Skin epidermis (tissue), 12 donors: ENCODE data around the gene TSPAN13.
"Not testable (repeated sequence)": the region's sequence is repeated elsewhere in the genome, so short reads cannot be mapped to it uniquely, and the experiment has no call there.

Experiments
- H3K27ac ChIP-seq, 21 experiments: fragments of 200-600 bp; sonication (generic) in 11 of 21; one replicate each; pipeline ENCODE4 v1.5.0; 2020; ENCODE audit warnings: mild to moderate bottlenecking in 3 of 21, inconsistent platforms in 2 of 21, moderate library complexity in 2 of 21
- H3K4me3 ChIP-seq, 7 experiments: fragments of 200-600 bp; sonication (generic) in 2 of 7; one replicate each; pipeline ENCODE4 v1.5.0; 2020; ENCODE audit warnings: inconsistent platforms in 2 of 7, mild to moderate bottlenecking in 2 of 7, moderate library complexity in 1 of 7

Gene TSPAN13

DNA sequence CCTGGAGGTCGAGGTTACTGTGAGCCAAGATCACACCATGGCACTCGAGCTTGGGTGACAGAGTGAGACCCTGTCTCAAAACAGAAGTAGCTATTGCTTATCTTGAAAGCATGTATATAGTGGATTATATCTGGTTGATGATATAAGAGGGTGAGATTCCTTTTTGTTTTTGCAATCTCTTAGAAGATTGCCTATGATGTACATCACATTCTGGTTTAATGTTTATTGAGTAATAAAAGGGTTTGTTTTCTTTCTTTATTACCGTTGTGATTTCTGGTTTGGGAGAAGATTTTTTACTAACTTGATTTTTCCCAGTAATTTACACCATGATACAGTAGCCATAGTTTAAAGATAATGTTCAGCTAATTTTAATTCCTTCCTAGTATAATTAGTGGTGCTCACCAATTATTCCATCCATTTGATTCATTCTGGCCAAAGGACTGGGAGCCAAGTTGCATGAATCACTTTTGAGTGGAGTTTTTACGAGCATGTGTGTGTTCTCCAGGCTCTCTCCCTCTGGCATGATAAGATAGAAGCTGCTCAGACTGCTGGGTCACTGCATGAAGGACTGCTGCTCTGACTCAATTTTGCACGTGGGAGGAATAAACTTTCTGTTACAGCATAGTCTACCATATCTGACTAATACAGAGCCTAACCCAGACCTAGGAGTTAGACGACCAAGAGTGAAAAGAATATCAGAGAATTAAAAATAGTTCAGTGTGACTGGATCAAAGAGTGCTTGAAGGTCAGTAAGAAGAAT, 13.5 kb upstream of the TSPAN13 start:
- no peak overlapping the region for H3K4me3 ChIP-seq
- H3K27ac ChIP-seq: peak overlapping the region in 2 of 21 experiments; percentile 5 to 39

DNA sequence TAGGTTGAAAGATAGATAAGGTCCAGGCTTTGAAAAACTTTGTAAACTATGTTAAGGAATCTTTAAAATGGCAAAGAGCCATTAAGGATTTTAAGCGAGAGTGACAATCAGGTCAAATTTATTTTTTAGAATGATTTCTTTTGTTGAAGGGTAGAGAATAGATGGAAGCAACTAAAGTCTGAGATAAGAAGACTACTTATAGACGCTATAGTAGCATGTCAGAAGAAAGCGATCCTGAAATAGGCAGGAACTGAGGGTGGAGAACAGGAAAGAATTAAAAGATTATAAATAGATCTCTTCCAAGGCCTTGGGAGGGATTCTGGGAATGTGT, 13.0 kb upstream of the TSPAN13 start:
- H3K4me3 ChIP-seq: no peak overlapping the region
- H3K27ac ChIP-seq: peak overlapping the region in 3 of 21 experiments; percentile 5 to 39 (median 31)

- Histone ChIP-seq H3K27ac (peak overlapping the region in 4 of 21 experiments; percentile 5 to 39 (median 34)), H3K4me3 (no peak overlapping the region)
Measured at GRCh38 chr7:16740996-16741395, 12.6 kb upstream of the TSPAN13 start.

DNA sequence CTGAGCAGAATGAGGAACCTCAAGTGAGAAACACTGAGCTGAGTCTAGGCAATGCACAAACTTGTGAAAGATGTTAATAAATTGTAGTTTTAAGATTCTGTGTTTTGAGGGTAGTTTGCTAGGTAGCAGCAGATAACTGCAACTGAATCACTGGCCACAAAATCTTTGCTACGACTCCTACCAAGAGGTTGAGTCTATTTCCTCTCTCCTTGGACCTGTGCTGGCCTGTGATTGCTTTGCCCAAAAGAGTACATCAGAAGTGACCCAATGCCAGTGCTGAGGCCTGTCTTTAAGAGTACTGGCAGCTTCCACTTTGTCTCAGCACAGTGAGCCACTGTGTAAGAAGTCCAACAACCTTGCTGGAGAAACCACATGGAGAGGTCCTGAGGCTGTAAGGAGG, 11.9 kb upstream of the TSPAN13 start:
- H3K27ac ChIP-seq: peak overlapping the region in 2 of 21 experiments; percentile 31 to 38
- no peak overlapping the region for H3K4me3 ChIP-seq

- no peak overlapping the region for H3K4me3 ChIP-seq
Measured at GRCh38 chr7:16742547-16742946, 11.0 kb upstream of the TSPAN13 start.

DNA sequence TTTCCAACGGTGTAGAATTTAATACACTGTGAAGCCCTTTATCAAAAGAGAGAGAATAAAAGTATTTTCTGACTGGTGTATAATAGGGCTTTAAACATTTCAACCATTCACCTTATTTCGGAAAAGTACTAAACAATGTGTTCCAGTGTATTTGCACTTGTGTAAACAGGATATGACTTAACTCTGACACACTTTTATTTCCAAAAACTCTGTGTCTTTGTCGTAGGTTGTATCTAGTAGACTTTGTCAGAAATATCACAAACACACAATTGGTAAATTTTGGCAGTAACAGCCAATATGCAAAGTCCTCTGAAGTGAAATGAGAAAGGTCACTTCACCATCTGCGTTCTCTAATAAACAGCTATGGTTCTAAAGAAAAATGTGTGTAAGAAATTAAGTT, 10.3 kb upstream of the TSPAN13 start:
- Histone ChIP-seq H3K4me3 (no peak overlapping the region), H3K27ac (no peak overlapping the region)

More at GRCh38 chr7:16742547-16742946, 11.0 kb upstream of the TSPAN13 start:
- no peak overlapping the region for H3K27ac ChIP-seq

DNA sequence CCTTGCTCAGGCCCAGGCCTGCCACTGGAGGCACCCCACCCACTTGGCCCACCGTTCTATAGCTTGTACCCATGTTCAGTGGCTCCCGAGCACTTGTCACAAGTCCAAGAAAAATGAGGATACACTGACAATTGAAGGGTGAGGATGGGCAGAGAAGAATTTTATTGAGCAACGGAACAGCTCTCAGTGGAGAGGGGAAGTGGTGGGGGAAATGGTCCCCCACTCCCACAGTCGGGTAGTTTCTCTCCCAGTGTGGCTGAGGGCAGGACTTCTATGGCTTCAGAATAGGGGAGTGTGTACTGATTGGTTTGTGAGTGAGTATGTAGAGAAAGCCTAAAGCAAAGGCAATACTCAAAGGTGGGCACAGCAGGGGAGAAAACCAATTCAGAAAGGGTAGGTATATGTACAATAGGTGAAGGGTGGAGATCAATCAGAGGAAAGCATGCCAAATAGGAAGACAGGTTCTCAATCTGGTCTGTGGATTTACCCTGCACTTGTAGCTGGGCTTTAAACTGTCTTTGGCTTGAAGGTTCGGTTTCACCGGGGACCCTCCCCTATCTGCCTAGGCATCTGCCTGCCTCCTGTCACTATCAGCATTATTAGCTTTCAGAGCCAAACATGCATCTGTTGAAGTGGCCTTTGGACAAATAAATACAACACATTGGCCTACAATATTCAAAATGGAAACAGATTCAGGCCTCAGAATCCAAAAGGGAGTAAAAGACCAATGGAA, 8.9 kb upstream of the TSPAN13 start:
- H3K4me3 ChIP-seq: no peak overlapping the region
- H3K27ac ChIP-seq: no peak overlapping the region

DNA sequence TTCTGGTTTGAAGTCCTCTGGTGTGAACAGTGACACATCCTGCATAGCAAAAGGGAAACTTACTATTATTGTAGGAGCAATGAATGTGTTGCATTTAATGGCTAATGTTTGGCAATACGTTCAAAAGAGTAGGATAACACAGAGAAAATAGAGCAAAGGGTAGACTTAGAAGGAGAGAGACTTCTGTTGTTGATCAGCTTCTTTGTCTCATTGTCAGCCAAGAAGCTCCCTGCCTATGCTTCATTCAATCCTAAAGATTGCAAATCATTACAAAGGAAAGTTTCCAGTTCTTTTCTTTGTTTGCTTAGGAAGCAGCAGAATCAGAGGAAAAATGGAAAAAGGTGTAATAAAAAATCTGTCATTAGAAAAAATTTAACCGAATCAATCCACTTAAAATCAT, 7.9 kb upstream of the TSPAN13 start:
- Histone ChIP-seq H3K27ac (no peak overlapping the region), H3K4me3 (no peak overlapping the region)

GRCh38 chr7:16747102-16747501, 6.5 kb upstream of the TSPAN13 start:
- peak overlapping the region in 1 of 21 experiments; percentile 26 for H3K27ac ChIP-seq
- no peak overlapping the region for H3K4me3 ChIP-seq

- Histone ChIP-seq H3K4me3 (peak overlapping the region; percentile 57 to 68 (median 61)), H3K27ac (peak overlapping the region in 18 of 21 experiments; percentile 11 to 63 (median 39))
Measured at GRCh38 chr7:16753932-16754855, 639 bp downstream of the TSPAN13 start.

GRCh38 chr7:16754856-16755317, 1.3 kb downstream of the TSPAN13 start:
- peak overlapping the region; percentile 57 to 68 (median 61) for H3K4me3 ChIP-seq
- peak overlapping the region in 6 of 21 experiments; percentile 26 to 63 (median 46) for H3K27ac ChIP-seq

DNA sequence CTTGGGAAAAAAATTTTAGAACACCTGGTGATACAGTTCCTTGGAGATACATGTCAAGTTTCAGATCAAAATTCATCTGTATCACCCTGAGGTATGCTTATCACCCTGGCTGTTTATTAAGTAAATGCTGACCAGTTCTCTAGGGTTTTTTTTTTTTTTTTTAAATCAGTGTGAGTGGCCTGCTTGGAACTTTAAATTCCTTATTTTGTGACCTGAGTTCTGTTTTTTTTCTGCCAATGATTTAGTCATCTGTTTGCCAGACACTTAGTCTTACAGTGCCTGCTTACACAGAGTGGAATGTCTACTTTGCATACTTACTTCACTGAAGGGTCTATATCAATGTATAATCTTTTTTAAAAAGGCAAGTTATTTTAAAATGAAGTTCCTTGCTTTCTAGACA, 1.8 kb downstream of the TSPAN13 start:
- H3K4me3 ChIP-seq: no peak overlapping the region

GRCh38 chr7:16758036-16758435, 4.5 kb downstream of the TSPAN13 start:
- Histone ChIP-seq H3K27ac (no peak overlapping the region), H3K4me3 (no peak overlapping the region)

More for the DNA sequence above, 1.8 kb downstream of the TSPAN13 start:
- H3K27ac ChIP-seq: peak overlapping the region in 2 of 21 experiments; percentile 26 to 41

DNA sequence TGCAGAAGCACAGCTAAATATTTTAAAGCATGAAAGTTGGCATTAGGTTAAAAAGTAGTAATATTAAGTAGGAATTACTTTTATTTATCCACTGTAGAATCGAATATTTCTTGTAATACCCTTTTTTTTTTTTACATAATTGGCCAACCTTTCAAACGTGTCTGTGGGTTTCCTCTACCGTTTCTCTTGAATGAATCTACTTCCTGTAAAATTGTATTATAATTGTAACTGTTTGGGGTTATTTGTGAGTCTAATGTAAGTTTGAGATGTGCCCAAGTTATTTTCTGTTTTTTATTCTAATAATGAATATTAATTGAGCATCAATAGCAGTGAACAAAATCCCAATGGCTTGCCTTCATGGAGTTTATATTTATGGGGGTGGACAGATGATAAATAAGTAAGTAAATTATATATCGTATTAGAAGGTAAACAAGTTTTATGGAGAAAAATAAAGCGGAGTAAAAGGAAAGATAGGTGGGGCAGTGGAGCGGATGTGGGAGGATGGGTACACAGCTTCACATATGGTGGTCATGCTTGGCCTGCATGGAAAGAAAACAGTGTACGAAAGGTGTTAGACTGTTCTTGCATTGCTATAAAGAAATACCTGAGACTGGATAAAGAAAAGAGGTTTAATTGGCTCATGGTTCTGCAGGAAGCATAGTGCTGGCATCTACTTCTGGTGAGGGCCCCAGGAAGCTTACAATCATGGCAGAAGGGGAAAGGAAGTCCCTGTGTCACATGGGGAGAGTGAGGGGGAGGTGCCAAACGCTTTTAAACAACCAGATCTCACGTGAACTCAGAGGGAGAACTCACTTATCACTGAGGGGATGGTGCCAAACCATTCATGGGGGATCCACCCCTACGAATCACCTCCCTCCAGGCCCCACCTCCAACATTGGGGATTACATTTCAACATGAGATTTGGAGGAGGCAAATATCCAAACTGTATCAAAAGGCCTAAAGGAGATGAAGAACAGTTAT, 5.4 kb downstream of the TSPAN13 start:
- H3K27ac ChIP-seq: no peak overlapping the region
- no peak overlapping the region for H3K4me3 ChIP-seq

DNA sequence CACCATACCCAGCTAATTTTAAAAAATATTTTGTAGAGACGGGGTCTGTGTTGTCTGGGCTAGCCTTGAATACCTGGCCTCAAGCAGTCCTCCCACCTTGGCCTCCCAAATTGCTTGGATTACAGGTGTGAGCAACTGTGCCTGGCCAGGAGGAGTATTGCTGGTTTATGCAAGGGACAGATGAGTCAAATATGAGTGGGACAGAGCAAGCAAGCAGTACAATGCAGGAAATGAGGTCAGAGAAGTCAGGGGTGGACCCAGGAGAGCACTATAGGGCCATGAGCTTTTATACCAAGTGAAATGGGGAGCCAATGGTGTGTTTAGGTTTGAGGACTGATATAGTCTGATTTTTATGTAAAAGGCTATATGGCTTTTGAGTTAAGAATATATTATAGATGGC, 6.3 kb downstream of the TSPAN13 start:
- no peak overlapping the region for H3K27ac ChIP-seq

DNA sequence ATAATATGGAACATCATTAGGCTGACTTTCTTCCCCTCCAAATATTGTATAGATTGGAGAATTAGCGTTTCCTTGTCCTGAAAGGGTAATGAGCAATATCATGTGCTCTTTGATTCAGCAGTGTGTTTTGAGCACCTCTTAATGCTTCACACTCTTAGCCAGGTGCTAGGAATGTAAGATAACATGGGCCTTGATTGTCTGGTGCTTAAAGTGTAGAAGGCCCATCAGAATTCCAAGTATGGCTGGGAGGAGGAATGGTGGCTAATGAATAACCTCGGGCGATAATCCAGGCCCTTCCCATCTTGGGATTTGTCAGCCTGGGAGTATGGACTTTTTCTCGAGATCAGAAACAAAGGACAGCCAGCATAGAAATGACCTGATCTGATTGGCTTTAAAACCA, 8.6 kb downstream of the TSPAN13 start:
- Histone ChIP-seq H3K4me3 (no peak overlapping the region), H3K27ac (no peak overlapping the region)

More for the DNA sequence above, 6.3 kb downstream of the TSPAN13 start:
- H3K4me3 ChIP-seq: no peak overlapping the region

GRCh38 chr7:16764942-16765341, 11.4 kb downstream of the TSPAN13 start:
- Histone ChIP-seq H3K4me3 (no peak overlapping the region), H3K27ac (peak overlapping the region in 3 of 21 experiments; percentile 3 to 51 (median 19))

GRCh38 chr7:16765436-16765859, 11.9 kb downstream of the TSPAN13 start:
- no peak overlapping the region for H3K4me3 ChIP-seq
- H3K27ac ChIP-seq: peak overlapping the region in 2 of 21 experiments; percentile 3 to 19

- H3K27ac ChIP-seq: peak overlapping the region in 1 of 21 experiments; percentile 43
- not testable (repeated sequence) for H3K4me3 ChIP-seq
Measured at GRCh38 chr7:16769994-16770393, 16.4 kb downstream of the TSPAN13 start.
